ENCODE data around the gene REPS1.

REPS1 gene

GRCh38 chr6:139017227-139017626 is 29.2 kb upstream of the REPS1 start:
- no peak for FAIRE-seq
- DNase-seq (ENCODE audit: insufficient read length), result no peak
- TF ChIP-seq POLR2AphosphoS5 (IDR thresholded peaks at IDR 0.05; ENCODE audit: low read depth, low read length) (no peak), POLR2A (IDR thresholded peaks at IDR 0.05; ENCODE audit: low read depth, low read length) (no peak), TAF1 (IDR thresholded peaks at IDR 0.05; ENCODE audit: borderline replicate concordance, low read depth, low read length) (no peak)

DNA sequence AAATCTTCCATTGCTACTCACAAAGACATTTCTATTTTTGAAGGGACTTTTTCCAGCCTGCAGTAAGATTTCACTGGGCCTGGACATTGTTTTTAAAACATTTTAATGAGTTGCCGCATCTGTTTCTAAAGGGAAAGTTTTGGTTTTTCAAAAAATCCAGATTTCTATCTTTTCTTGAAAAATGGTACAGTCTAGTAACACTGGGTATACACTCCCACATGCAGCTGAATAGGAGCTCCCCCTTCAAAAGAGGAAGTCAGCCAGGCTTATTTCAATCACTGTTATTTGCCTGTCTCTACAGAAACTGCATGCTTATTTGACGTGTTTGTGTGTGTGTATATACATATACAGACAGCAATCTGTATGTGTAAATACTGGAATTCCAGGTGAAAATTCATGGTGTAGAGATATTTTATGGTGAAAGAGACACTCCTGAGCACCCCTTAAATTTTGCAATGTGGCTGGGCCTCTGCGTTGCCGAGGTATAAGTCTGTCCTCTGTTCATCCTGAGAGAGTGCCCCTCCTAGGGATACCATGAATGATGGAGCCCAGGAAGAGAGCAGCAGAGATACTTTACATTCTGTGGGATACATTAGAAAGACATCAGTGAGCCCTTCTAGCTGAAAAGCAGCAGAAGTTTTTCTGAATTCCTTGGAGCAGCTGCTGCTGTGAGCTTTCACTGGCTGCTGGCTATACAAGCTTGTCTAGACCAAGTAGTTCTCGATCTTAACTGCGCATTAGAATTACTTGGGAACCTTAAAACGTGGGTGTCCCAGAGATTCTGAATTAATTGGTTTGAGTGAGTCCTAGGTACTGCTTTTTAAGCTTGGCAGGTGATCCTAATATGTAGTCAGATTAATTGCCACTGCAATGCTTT is 28.5 kb upstream of the REPS1 start:
- TF ChIP-seq POLR2AphosphoS5 (IDR thresholded peaks at IDR 0.05; ENCODE audit: low read depth, low read length), result no peak
- no peak for TF ChIP-seq TAF1 (IDR thresholded peaks at IDR 0.05; ENCODE audit: borderline replicate concordance, low read depth, low read length)
- no peak for TF ChIP-seq POLR2A (IDR thresholded peaks at IDR 0.05; ENCODE audit: low read depth, low read length)
- peak; percentile 91 for FAIRE-seq
- DNase-seq (ENCODE audit: insufficient read length), result no peak

DNA sequence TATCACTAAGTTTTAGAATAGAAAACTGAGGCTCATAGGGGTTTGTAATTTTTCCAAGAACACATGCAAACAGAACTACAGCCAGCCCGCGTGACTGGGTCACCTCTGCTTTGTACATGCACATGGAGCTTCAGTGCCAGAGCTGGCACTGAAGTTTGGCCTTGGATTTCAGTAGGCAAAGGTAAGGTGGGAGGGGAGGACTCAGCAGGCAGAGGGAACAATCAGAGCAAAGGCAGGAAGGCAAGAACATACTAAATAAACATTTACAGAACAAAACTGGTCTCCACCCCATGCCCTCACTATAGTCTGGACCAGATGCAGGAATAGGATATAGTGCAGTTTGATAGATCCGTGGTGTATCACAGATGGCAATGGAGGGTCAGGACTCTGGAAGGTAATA is 26.9 kb upstream of the REPS1 start:
- DNase-seq (ENCODE audit: insufficient read length), result no peak
- FAIRE-seq, result no peak
- TF ChIP-seq POLR2A (IDR thresholded peaks at IDR 0.05; ENCODE audit: low read depth, low read length), result no peak
- TF ChIP-seq TAF1 (IDR thresholded peaks at IDR 0.05; ENCODE audit: borderline replicate concordance, low read depth, low read length), result no peak
- no peak for TF ChIP-seq POLR2AphosphoS5 (IDR thresholded peaks at IDR 0.05; ENCODE audit: low read depth, low read length)

DNA sequence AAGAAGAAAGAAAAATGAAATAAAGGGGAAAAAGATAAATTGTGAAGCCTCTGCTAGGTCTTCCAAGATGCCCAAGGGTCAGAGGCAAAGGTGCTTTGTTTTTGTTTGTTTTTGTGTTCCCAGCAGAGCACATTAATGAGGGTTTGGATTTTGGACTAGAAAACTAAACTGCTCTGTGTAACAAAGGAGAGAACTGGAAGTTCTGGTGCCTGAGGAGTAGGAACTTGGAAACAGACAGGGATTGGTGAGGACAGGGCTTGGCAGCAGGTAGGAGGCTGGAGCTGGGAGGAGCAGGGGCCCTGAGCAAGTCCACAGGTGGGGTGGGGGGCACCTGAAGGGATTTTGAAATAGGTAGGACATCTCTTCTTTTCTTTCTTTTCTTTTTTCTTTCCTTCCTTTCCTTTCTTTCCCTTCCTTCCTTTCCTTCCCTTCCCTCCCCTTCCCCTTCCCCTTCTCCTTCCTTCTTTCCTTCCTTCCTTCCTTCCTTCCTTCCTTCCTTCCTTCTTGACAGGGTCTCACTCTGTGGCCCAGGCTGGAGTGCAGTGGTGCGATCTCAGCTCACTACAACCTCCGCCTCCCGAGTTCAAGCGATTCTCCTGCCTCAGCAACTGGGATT is 25.2 kb upstream of the REPS1 start:
- FAIRE-seq (no peak), DNase-seq (ENCODE audit: insufficient read length) (no peak)
- no peak for TF ChIP-seq POLR2A (IDR thresholded peaks at IDR 0.05; ENCODE audit: low read depth, low read length)

GRCh38 chr6:139011980-139012379 is 23.9 kb upstream of the REPS1 start:
- TF ChIP-seq POLR2AphosphoS5 (IDR thresholded peaks at IDR 0.05; ENCODE audit: low read depth, low read length) (no peak), POLR2A (IDR thresholded peaks at IDR 0.05; ENCODE audit: low read depth, low read length) (no peak), TAF1 (IDR thresholded peaks at IDR 0.05; ENCODE audit: borderline replicate concordance, low read depth, low read length) (no peak)
- no peak for FAIRE-seq
- DNase-seq (ENCODE audit: insufficient read length), result no peak

DNA sequence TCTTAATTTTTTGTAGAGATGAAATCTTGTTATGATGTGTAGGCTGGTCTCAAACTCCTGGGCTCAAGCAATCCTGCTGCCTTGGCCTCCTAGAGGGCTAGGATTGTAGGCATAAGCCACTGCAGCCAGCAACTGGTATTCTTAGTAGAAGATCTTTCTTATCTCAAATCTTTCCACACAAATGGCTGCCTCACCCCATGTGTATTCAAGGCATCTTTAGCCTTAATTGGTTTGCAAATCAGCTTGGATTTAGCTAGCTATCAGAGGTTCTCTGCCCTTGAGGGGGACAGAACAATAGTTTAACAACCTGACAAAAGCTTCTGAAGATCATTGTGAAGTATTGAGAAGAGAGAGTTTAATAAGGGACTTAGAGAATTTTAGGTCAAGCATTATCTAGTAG is 22.6 kb upstream of the REPS1 start:
- no peak for TF ChIP-seq POLR2A (IDR thresholded peaks at IDR 0.05; ENCODE audit: low read depth, low read length)
- no peak for TF ChIP-seq POLR2AphosphoS5 (IDR thresholded peaks at IDR 0.05; ENCODE audit: low read depth, low read length)
- FAIRE-seq (no peak), DNase-seq (ENCODE audit: insufficient read length) (no peak)

DNA sequence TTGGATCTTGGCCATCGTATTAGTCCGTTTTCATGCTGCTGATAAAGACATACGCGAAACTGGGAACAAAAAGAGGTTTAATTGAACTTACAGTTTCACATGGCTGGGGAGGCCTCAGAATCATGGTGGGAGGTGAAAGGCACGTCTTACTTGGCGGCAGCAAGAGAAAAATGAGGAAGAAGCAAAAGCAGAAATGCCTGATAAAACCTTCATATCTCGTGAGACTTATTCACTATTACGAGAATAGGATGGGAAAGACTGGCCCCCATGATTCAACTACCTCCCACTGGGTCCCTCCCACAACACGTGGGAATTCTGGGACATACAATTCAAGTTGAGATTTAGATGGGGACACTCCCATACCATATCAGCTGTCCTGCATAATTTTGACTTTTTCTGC is 20.1 kb upstream of the REPS1 start:
- no peak for FAIRE-seq
- DNase-seq (ENCODE audit: insufficient read length), result no peak
- TF ChIP-seq POLR2AphosphoS5 (IDR thresholded peaks at IDR 0.05; ENCODE audit: low read depth, low read length) (no peak), TAF1 (IDR thresholded peaks at IDR 0.05; ENCODE audit: borderline replicate concordance, low read depth, low read length) (no peak), POLR2A (IDR thresholded peaks at IDR 0.05; ENCODE audit: low read depth, low read length) (no peak)

DNA sequence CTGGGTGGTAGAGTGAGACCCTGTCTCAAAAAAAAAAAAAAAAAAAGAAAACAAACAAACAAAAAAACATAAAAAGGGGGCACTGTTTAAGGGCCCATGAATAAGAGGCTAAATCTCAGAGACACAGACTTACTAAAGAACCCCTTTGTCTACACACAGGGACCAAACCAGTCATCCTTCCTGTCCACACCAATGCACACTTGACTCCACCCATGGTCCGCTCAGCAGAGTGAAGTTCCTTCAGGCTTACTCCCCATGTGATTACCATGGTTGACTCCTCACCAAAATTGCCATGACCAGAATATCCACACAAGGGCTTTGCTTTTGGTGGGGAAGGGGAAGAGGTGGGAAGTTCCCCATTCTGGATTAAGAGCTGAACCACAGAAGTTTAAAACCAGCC is 19.4 kb upstream of the REPS1 start:
- FAIRE-seq (no peak), DNase-seq (ENCODE audit: insufficient read length) (no peak)
- TF ChIP-seq POLR2AphosphoS5 (IDR thresholded peaks at IDR 0.05; ENCODE audit: low read depth, low read length) (no peak), POLR2A (IDR thresholded peaks at IDR 0.05; ENCODE audit: low read depth, low read length) (no peak), TAF1 (IDR thresholded peaks at IDR 0.05; ENCODE audit: borderline replicate concordance, low read depth, low read length) (no peak)

DNA sequence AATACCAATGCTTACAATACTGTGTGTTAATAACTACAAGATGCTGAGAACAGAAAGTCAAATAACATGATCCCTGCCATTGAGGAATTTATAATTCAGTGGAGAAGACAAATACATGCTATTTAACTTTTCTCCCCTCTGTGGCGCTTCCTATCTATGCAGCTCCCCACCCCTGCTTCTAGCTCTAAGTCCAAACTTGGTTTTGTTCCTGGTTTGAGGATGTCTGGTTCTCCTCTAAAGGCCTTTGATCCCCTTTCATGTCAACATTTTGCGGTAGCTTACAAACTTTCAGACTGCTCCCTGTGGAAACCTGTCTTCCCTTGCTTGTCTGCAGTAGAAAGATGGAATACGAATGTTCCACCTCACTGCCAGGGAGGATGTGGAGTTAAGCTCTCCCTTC is 18.4 kb upstream of the REPS1 start:
- TF ChIP-seq POLR2AphosphoS5 (IDR thresholded peaks at IDR 0.05; ENCODE audit: low read depth, low read length) (no peak), TAF1 (IDR thresholded peaks at IDR 0.05; ENCODE audit: borderline replicate concordance, low read depth, low read length) (no peak), POLR2A (IDR thresholded peaks at IDR 0.05; ENCODE audit: low read depth, low read length) (no peak)
- DNase-seq (ENCODE audit: insufficient read length) (no peak), FAIRE-seq (no peak)

GRCh38 chr6:139003751-139004150 is 15.7 kb upstream of the REPS1 start:
- FAIRE-seq (no peak), DNase-seq (ENCODE audit: insufficient read length) (no peak)
- no peak for TF ChIP-seq POLR2AphosphoS5 (IDR thresholded peaks at IDR 0.05; ENCODE audit: low read depth, low read length)
- TF ChIP-seq TAF1 (IDR thresholded peaks at IDR 0.05; ENCODE audit: borderline replicate concordance, low read depth, low read length), result no peak
- TF ChIP-seq POLR2A (IDR thresholded peaks at IDR 0.05; ENCODE audit: low read depth, low read length), result no peak

DNA sequence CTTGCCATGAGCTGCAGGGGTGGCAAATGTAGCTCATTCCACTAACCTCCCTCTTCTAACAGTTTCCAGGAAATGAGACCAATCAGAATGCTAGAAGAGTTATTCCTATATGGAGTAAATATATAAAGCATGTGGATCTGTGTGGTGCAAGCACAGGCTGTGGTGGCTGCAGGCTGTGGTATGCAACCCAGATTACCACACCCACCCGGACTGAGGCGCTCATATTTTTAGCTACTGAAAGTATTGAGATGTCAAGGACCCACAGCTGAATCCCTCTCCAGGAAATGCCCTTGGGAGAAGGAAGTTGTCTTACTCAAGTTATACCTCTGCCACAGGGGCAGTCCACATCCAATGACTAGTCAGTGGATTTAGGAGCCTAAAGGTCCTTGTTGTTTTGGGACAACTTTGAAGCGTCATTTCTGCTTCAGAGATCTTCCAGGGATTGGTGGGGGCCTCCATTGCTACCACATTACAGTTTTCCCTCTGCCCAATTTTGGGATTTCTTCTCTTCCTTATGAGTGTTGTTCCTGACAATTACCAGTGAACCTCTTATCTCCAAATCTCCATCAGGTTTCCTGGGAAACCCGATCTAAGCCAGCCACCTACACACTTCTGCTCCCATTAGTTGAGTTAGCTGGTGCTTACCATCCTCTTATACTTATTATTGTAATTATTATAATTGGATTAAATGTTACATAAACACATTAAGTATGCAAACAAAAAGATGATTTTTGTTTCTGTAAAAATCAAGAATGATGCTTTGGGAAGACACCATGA is 12.1 kb upstream of the REPS1 start:
- no peak for FAIRE-seq
- TF ChIP-seq POLR2AphosphoS5 (IDR thresholded peaks at IDR 0.05; ENCODE audit: low read depth, low read length), result no peak
- TF ChIP-seq POLR2A (IDR thresholded peaks at IDR 0.05; ENCODE audit: low read depth, low read length), result no peak
- no peak for TF ChIP-seq TAF1 (IDR thresholded peaks at IDR 0.05; ENCODE audit: borderline replicate concordance, low read depth, low read length)
- no peak for DNase-seq (ENCODE audit: insufficient read length)
